GM18870 (cell line): ENCODE data around the gene LHX5.

Experiments
- ATAC-seq: cut with Tn5 transposase; IDR thresholded peaks from one replicate; pipeline ENCODE4 v1.9.1; 2021; ENCODE audit warnings: moderate library complexity; ENCODE audit not compliant: unreplicated experiment

LHX5 gene

DNA sequence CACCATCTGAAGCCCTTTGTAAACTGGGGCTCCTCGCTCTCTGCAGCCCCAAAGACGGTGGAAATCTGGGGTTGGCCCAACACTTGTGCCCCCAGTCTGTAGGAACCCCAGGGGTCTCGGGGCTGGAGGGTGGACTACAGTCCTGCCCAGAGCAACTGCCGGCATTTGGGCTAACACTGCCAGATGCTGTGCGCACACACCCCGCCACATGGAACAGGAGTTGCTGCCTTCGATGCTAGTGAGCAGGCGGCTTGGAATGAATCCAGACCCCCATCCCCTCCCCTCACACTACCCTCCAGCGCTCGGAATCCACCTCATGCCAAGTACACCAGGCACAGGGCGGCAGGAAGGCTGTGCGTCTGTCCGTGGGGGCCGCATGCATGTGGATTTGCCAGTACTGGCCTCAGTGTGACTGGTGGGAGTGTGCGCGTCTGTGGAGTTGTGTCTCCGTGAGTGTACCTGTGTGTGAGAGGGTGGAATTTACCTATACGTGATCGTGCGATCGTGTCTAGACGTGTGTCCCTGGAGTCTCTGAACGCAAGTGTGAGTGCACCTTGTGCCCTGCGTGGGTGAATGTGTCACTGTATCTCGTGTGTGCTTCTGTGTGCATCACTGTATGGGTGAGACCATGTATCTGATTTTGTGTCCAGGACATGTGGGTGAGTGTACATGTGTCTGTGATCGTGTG, 5.1 kb downstream of the LHX5 start:
- no peak for ATAC-seq

DNA sequence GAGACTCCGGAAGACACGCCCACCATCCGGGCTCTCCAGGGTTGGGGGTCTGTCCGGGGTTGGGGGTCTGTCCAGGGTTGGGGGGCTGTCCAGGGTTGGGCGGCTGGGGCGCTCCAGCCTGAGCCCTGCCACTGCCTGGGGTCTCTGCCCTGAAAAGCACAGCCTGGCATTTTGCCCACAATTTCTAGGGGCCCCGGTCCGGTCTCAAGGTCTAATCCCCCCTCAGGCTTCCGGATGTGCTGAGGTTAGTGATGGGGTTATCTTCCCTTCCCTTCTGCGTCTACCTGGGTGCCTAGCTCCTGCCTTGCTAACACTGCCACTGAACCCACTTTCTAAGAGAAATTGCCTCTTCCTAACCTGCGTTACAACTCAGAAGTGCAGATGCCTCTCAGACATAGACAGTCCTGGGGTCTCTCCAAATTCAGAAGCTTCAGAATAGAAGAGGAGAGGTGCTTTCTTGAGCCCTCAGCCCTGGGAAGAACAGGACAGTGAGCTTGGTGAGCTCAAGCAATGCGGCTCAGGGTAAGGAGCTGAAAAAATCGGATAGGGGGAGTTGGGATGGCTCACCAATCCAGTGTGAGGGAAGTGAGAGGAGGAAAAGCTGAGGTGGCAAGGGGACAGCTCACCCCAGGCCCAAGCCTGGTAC, 5.7 kb downstream of the LHX5 start:
- ATAC-seq = no peak

DNA sequence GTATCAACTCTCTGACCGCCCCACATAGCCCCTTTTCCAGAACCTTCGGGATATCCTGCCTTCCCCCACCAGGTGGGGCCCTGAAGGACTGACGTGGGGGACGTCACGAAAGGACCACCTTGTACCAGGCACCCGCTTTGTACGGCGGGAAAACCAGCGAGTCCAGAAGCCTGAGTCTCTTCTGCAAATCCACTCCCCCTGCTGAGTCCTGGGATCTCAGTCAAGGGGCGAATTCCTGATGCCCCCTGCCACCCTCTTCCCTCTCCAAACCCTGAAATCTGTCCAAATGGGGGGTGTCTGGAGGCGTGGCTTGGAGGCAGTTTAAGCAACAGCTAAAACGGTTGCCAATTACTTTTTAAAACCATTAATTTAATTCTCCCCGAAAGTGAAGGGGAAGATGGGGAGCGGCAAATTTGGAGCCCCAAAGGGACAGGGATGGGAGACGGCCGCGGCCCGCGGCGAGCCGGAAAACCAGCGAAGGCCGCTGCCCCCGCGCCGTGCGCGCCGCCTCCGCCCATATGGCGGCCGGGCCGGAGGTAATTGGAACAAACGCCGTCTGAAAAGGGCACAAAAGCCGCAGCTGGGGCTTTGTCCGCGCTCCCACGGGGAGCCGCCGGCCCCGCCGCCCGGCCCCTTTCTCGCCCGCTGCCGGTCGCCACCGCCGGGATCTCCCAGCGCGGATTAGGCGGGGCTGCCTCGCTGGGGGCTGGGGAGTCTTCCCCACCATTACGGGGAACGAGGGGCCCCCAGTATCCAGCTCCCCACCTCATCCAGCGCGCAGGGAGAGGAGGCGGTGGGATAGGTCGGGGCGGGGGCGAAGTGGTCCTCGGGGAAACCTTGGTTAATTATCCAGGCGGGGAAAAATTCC, 6.6 kb downstream of the LHX5 start:
- no peak for ATAC-seq

DNA sequence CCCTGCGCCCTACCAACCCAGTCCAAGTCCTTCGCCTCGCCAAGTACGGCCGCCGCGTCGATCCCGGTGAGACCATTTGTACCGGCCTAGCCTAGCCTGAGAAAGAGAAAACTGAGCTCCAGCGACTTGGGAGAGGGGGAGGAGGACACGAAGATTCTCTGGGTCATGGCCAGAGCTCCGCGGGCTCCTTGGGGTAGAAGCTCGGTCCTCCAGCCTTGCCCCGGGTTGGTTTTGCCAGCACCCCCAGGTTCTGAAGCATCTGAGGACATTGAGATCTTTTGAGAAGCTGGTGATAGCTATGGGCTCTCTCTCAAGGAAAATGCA, 7.3 kb downstream of the LHX5 start:
- no peak for ATAC-seq

DNA sequence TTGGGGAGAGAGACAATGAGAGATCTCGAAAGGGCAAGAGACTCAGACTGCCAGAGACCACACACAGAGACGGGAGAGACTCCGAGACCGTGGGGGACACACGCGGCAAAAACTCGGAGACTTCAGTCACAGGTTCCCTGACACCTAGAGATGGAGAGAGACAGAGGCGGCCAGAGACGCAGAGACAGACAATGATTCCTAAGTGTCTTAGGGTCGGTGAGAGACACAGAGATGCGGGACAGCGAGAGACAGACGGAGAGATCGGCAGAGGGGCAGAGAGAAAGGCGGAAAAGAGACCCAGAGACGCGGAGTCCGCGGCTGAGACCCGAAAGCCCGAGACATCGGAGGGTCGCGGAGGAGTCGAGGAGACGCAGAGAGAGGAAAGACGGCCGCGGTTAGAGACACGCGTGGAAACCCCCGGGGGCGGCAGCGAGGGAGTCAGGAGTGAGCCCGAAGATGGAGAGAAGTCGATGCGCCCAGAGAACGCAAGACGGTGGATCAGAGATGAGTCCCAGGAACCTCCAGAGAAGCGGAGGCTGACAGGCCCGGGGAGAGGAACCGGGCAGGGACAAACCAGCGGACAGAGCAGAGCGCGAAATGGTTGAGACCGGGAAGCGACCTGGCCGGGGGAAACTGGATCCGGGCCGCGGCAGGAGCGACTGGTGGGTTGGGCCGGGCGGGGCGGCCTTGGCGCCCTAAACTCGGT, 7.8 kb downstream of the LHX5 start:
- ATAC-seq = no peak

DNA sequence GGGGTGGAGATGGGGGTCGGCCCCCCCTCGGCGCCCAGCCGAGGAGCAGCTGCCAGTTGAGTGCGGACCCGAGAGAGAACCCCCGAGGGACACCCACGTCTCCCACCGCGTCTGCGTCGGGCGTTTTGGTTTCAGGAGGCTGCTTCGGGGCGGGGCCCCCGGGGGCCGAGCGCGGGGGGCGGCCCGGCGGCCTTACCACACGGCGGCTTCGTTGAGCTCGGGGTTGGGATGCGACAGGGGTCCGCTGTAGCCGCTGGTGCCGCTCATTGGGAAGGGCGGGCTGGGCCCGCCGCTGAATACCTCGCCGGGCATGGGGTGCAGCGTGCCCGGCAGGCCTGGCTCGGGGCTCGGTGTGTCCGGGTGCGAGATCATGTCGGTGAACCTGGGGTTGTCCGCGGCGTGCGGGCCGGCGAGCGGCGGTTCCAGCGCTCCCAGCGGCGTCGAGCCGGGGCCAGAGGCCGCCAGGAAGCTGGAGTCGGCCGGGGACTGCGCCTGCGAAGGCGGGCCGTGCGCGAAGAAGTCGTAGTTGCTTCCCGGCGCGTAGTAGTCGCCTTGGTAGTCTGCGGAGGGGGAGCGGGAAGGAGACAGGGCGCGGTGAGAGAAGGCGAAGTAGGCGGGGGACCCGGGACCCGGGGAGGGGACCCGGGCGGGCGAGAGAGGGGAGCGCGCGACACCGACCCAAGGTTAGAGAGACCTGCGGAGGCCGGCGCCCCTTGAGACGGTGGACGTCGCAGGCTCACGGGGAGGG, 8.5 kb downstream of the LHX5 start:
- no peak for ATAC-seq

DNA sequence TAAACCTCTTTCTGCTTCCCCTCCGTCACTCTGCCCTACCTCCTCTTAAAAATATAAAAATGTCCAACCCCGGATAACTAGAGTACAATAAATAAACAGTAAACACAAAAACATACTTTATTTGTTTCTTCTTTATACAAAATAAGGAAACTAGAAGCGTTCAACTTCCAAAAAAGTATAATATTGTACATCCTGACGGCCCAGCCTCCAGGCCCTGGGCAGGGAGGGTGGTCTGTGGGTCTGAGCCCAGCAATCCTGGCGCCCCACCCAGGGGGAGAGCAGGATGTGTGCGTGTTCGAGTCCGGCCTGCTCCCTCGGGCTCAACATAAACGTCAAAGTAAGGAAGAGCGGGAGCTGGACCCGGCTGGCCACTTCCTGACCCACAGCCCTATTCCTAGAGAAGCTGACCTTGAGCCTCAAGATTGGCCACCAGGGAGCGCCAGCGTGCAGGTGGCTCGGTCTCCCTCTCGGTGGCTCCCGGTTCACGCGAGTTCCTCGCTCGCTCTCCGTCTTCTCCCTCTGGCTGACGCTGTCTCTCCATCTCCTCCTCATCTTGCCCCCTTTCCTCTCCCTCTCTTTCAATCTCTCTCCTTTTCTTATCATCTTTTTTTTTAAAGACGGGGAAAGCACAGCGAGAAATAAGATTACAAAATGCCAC, 9.4 kb downstream of the LHX5 start:
- no peak for ATAC-seq

DNA sequence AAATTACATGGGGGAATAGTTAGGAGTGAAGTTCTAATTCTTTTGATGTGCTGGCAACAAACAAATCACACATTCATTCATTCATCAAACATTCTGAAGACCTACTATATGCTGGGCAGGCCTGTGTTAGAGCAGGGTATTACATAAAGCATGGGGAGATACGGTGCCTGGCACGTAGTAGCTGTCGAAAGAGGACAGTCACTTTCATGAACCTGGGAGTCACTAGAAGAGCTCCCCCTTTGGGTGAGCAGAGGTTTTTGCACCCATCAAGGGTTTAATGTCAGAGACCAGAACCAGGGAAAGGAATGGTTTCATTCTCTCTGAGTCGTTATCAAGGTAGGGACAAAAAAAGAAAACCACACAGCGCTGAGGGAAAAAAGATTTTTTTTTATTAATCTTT, 10.0 kb downstream of the LHX5 start:
- ATAC-seq = no peak

DNA sequence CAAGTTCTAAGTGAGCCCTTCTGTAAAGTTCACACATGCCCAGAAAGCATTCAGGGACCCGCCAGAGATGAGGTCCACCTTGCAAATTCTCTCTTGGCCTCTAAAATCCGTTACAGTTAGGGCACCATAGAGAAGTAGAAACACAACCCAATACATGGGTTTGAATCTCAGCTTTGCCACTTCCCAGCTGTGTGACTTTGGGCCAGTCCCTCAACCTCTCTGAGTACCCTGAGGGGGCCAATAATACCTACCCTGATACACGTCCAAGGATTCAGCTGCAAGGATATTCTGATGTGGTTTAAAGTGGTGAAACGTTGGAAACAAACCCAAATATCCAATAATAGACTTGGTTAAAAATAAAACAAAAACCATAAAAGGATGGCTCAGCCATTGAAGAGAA, 11.7 kb downstream of the LHX5 start:
- ATAC-seq = no peak

DNA sequence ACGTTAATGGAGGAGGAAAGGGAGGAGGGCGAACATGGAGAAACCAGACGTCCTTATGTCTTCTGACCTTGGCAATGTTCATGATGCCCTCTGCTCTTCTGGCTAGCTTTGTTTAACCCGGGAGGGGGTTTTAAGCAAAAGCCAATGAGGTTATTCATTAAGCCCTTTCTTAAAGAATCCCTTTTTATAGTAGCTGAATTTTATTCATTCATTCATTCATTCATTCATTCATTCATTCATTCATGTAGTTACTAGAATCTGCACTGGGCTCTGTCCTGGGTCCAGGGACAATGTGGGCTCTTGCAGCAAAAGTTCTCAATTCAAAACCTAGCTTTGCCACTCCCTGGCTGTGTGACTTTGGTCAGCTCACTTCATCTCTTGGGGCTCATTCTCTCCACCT, 14.0 kb downstream of the LHX5 start:
- no peak for ATAC-seq

DNA sequence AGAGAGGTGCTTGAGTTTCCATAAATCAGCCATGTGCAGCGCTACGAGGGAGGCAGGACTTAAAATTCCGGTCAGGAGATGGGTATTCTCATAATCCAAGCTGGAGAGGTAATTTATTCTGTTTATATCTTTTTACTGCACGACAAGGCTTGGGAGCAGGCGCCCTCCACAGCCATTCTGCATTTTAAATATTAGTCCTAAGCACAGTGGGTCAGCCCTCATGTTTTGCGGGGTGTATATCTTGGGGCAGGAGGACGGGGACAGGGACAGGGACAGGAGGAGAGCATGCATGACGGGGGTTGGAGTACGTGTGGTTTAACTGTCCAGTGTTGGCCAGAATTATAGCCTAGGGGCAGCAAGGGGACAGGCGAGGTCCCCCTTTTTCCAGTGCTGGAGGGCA, 14.5 kb downstream of the LHX5 start:
- no peak for ATAC-seq

DNA sequence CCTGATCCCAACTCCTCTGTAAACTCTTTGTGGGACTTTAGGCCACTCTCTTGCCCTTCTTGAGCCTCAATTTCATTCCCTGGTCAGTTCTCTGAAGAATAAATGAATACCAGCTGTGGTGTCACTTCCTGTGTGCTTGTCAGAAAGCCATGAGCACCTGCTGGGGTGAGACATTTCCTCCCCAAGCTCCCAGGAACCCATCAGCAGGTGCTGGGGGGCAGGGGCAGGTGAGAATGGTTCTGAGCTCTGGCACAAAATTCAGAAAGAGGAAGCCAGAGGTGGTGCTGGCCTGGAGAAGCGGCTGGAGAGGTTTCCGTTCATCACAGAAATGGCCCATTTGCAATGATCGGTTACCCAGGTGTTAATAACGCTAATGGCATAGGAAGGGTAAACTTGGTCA, 14.9 kb downstream of the LHX5 start:
- ATAC-seq = no peak

DNA sequence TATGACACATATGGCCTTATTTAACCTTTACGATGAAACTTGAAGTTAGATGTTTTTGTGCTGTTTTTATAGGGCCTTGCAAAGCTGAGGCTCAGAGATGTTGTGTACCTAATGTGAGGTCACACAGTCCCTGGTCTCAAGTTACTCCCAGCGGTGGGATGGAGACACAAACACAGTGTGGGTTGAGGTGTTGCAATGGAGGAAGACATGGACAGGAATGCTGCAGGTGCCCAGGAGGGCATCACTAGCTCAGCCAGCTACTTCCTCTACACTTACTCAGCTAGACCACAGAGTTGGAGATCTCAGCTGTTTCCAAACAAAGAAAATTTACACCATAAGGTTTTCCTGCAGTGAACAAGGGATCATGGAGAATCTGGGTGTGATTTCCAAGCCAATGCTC, 15.5 kb downstream of the LHX5 start:
- ATAC-seq = no peak

DNA sequence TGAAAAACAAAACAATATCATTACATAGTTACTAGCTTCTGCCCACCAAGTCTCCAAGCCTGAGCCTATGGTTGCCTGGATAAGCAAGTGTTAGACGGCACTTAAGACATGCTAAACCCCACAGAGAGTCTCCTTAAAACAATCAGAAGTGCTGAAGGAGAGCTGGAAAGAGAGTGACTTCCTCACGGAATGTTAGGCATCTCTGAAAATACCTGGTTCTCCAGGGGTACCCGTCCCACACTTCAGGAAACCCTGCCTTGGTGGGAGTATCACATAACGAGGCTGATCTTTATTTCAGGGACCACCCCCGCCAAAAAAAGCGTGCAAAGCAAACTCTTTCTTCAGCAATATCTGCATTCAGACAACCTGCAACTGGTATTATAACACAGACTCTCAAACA, 18.3 kb downstream of the LHX5 start:
- no peak for ATAC-seq

DNA sequence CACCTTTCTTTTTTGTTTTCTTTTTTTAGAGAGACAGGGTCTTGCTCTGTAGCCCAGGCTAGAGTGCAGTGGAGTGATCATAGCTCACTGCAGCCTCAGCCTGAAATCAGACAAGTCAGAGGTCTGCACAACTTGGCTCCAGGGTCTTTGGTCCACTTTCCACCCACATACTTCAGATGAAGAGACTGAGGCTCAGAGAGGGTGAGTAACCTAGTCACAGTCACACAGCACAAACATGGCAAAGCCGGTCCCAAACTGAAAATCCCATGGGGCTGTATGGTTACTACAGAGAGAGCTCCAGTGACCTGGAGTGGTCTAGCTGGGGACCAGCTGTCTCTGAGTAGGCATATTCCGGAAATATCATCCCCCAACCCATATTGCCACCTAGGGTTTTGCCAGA, 19.2 kb downstream of the LHX5 start:
- ATAC-seq = no peak

DNA sequence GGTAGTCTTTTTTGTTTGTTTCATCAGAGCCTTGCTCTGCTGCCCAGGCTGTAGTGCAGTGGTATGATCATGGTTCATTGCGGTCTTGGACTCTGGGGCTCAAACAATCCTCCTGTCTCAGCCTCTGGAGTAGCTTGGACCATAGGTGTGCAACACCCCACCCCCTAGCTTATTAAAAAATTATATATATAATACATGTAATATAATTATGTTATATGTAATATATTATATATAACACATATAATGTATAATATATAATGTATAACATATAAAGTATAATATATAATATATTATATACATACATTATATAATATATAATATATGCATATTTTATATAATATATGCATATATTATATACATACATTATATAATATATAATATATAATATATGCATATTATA, 21.8 kb downstream of the LHX5 start:
- no peak for ATAC-seq

DNA sequence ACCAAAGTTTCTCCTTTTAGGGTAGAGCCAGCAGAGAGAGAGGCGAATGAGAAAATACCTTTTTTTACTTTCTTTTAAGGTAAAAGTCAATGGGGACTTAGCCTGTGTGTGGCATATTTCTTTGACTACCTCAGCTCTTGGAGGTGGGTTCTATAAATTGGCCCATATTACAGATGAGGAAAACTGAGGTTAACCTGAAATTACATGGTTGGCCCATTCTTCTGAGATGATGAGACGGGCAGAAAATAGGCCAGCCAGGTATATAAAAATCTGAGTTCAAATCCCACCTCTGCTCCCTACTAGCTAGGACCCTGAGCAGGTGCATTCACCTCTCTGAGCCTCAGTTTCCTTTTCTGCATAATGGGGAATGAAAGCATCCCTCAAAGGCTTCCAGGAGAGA, 22.4 kb downstream of the LHX5 start:
- no peak for ATAC-seq

DNA sequence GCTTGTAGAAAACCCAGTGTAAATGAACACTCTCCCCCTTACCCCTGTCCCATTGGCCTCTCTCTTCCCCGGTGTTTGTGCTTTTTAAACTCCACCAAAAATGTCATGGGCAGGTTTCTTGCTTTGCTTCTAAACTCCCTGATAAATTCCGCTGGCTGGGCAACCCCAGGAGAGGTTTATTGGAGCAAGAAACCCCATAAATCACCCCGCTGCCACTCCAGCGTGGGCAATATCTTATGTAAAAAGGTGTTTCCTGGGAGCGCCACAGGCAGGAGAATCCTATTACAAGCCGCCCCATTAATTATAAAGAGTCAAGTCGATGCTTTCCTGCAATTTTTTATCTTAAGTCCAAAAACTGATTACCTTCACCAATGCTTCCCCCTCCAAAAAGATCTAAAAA, 22.8 kb downstream of the LHX5 start:
- no peak for ATAC-seq

DNA sequence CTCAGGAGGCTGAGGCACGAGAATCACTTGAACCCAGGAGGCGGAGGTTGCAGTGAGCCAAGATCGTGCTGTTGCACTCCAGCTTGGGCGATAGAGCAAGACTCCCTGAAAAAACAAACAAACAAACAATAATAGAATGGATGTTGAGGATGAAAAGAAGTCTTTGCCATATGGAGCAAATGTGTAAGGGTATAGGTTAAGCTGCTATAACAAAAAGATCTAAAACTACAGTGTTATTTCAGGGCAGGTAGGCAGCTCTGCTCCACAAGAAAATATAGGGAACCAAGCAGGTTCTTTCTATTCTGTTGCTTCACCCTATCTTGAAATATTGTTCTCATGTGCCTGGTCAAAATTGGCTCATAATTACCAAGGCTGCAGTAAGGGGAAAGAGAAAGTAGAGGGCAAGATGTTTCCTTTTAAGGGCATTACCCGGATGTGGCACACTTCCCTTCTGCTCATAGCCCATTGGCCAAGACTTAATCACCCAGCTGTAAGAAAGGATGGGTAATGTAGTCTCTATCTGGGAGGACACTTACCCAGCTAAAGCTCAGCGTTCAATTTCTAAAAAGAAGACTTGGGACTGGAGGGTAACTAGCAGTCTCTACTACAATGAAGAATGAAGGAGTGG, 26.0 kb downstream of the LHX5 start:
- ATAC-seq = no peak

DNA sequence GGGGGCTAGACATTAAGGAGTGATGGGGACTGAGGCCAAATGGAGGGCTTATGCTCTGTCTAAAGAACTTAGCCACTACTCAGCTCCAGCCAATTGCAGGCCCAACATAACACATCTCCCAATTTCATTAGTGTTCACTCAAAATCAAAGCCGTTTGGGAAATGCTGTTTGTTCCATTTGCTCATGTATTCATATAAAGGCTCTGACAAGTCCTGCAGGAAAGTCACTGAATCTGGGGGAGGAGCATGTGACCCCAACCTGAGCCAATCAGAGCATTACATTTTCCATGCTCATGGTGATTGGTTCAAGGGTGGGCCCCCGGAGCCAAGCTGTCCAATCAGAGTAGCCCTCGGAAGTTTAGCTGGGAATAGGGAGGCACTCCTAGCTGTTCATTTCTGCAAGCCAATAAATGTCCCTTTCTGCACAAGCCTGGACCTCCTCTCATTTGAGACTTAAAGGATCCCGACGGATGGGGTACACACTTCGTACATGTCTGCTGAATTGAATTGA, 28.6 kb downstream of the LHX5 start:
- ATAC-seq = no peak
